HG02571 (cell line): ENCODE measurements around the gene CDH8.
"Not testable (repeated sequence)": the region's sequence is repeated elsewhere in the genome, so short reads cannot be mapped to it uniquely, and the experiment has no call there.

Experiments
- ATAC-seq: cut with Tn5 transposase; IDR thresholded peaks from one replicate; pipeline ENCODE4 v1.9.1; 2021; ENCODE audit warnings: mild to moderate bottlenecking, moderate library complexity; ENCODE audit not compliant: unreplicated experiment

Gene CDH8

GRCh38 chr16:61872778-61873119, 163.5 kb downstream of the CDH8 start:
- no peak for ATAC-seq

- no peak for ATAC-seq
Measured at GRCh38 chr16:61871837-61872777, 164.1 kb downstream of the CDH8 start.

GRCh38 chr16:61862221-61863155, 173.8 kb downstream of the CDH8 start:
- no peak for ATAC-seq

GRCh38 chr16:61858988-61859387, 177.2 kb downstream of the CDH8 start:
- ATAC-seq: no peak

GRCh38 chr16:61842666-61843065, 193.6 kb downstream of the CDH8 start:
- ATAC-seq: no peak

GRCh38 chr16:61836804-61837393, 199.3 kb downstream of the CDH8 start:
- no peak for ATAC-seq

GRCh38 chr16:61834082-61834481, 202.2 kb downstream of the CDH8 start:
- ATAC-seq: no peak

- ATAC-seq: no peak
Measured at GRCh38 chr16:61831351-61831917, 204.8 kb downstream of the CDH8 start.

GRCh38 chr16:61829631-61830030, 206.6 kb downstream of the CDH8 start:
- ATAC-seq: no peak

GRCh38 chr16:61823326-61823725, 212.9 kb downstream of the CDH8 start:
- ATAC-seq: no peak

- no peak for ATAC-seq
Measured at GRCh38 chr16:61820820-61821219, 215.4 kb downstream of the CDH8 start.

- no peak for ATAC-seq
Measured at GRCh38 chr16:61820398-61820797, 215.8 kb downstream of the CDH8 start.

- ATAC-seq: no peak
Measured at GRCh38 chr16:61818850-61819249, 217.4 kb downstream of the CDH8 start.

GRCh38 chr16:61817583-61818278, 218.5 kb downstream of the CDH8 start:
- no peak for ATAC-seq

- no peak for ATAC-seq
Measured at GRCh38 chr16:61814726-61815347, 221.4 kb downstream of the CDH8 start.

GRCh38 chr16:61813339-61813738, 222.9 kb downstream of the CDH8 start:
- no peak for ATAC-seq

GRCh38 chr16:61812251-61812650, 224.0 kb downstream of the CDH8 start:
- no peak for ATAC-seq

- no peak for ATAC-seq
Measured at GRCh38 chr16:61807551-61807950, 228.7 kb downstream of the CDH8 start.

- ATAC-seq: not testable (repeated sequence)
Measured at GRCh38 chr16:61801217-61801616, 235.0 kb downstream of the CDH8 start.

- ATAC-seq: no peak
Measured at GRCh38 chr16:61798741-61799140, 237.5 kb downstream of the CDH8 start.
